Transverse colon (tissue), 4 donors: ENCODE results near the gene ARFGEF2. TPM values are rescaled to one million over a fixed set of nuclear protein-coding genes. Genes with fewer than 3 reads are reported as not detected.

ENCODE experiments used
- DNase-seq: peaks from one replicate; pipeline ENCODE4 v3.0.0-alpha.2; 2019
- H3K27ac ChIP-seq, 4 donors: fragments of 200-600 bp; sonication (generic); 2 replicates each; pipeline ENCODE4 v1.5.1; 2016 to 2018; ENCODE audit warnings: inconsistent platforms in 4 of 4
- H3K27me3 ChIP-seq: fragments of 200-600 bp; sonication (generic); 2 replicates; pipeline ENCODE4 v1.5.1; 2017; ENCODE audit warnings: inconsistent platforms
- H3K36me3 ChIP-seq, 4 donors: fragments of 200-600 bp; sonication (generic); 2 replicates each; pipeline ENCODE4 v1.5.1; 2017 to 2019; ENCODE audit warnings: inconsistent platforms in 4 of 4
- H3K4me1 ChIP-seq, 4 donors: fragments of 200-600 bp; sonication (generic); 2 replicates each; pipeline ENCODE4 v1.5.1; 2017 to 2020; ENCODE audit warnings: inconsistent platforms in 4 of 4
- H3K4me3 ChIP-seq, 4 donors: fragments of 200-600 bp; sonication (generic); 1 replicate in 1 of 4; 2 replicates in 3 of 4; pipeline versions ENCODE4 v1.5.1 to v1.6.1; 2017 to 2019; ENCODE audit warnings: inconsistent platforms in 4 of 4
- H3K9me3 ChIP-seq, 2 donors: fragments of 200-600 bp; sonication (generic); 2 replicates each; pipeline ENCODE4 v1.5.1; 2017 to 2019; ENCODE audit warnings: inconsistent platforms in 2 of 2
- EP300 ChIP-seq: sonication (generic); formaldehyde crosslinking; IDR thresholded peaks from one replicate; pipeline ENCODE4 v1.6.1; 2017; ENCODE audit warnings: antibody characterized with exemption, low read depth
- POLR2A ChIP-seq: fragments of 450-650 bp; IDR thresholded peaks from one replicate; pipeline ENCODE4 v1.6.1; 2016; ENCODE audit warnings: antibody characterized with exemption, mild to moderate bottlenecking, moderate library complexity
- POLR2AphosphoS5 ChIP-seq, 3 donors: sonication (generic); formaldehyde crosslinking; IDR thresholded peaks; one replicate each; pipeline ENCODE4 v1.6.1; 2016; ENCODE audit warnings: antibody characterized with exemption in 3 of 3
- WGBS, 2 donors: methylation state at CpG; one replicate each; pipeline ENCODE4 v1.1.5; 2018; ENCODE audit warnings: low coverage in 1 of 2; 5-methylcytosine and 5-hydroxymethylcytosine counted together
- in situ Hi-C, 4 donors: fragments of 200-750 bp; cut with MboI; loops; one replicate each; pipeline versions ENCODE4 v1.15.0 to v1.15.1; 2017; ENCODE audit warnings: low sequenced_read_pairs in 3 of 4, low pct_ligation_motif_present in 1 of 4, low pct_unique_long_range_greater_than_20kb in 1 of 4
- intact Hi-C: fragments of 100-400 bp; cut with DNase I; formaldehyde crosslinking; loops from one replicate; pipeline ENCODE4 v1.15.1; 2023; ENCODE audit warnings: low total_unique reads
- total RNA-seq, 4 donors: library from RNA; depleted of rRNA; stranded (reverse); fragments of >200 nt; gene quantifications; one replicate each; pipeline ENCODE4 v1.1.0, GENCODE V29; 2016
- TF ChIP-seq, protein P1 (sequence below), 5 experiments: fragments of 200-600 bp in 3 of 5; fragments of 450-650 bp in 2 of 5; sonication (generic) in 3 of 5; IDR thresholded peaks; 1 replicate in 2 of 5; 2 replicates in 3 of 5; pipeline ENCODE4 v1.5.1; 2016 to 2017; ENCODE audit warnings: antibody characterized with exemption in 5 of 5, inconsistent platforms in 3 of 5, mild to moderate bottlenecking in 2 of 5, moderate library complexity in 1 of 5

ARFGEF2 gene
- total RNA-seq, 4 donors from 2014 or later: 52.5 to 69.5 (median 68.5) TPM

DNA sequence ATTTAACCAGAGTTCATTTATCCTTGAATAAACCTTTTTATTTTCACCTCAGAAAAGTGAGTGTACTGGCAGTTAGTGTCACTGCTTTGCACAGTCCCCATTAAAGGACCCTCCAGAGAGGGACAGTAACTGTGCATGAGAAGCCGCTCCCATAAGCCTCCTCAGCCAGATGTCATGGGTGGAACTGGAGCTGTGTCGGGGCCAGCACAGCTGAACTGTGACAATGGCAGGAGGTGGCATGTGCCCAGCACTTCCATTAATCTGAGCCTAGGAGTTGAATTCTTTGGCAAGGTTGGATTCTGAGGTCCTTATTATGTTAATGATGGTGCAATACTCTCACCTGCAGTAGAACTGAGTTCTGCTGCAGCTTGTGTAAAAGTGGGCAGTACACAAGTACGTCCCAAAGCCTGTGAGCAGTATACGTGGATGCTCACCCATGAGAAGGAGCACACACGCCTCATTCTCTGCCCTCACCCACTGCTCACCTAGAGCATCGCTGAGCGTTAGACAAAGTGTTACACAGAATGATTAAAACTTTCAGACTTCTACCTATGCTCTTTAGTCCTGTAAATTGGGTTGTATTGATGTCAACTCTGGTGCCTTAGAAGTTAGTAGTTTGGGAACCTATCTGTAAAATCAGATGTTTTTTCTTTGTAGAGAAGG lies 112.7 kb downstream of the ARFGEF2 start:
- no peak for TF ChIP-seq POLR2AphosphoS5 (IDR thresholded peaks at IDR 0.05)
- no peak for TF ChIP-seq EP300
- TF ChIP-seq POLR2A: no peak
- TF ChIP-seq, protein P1, sequence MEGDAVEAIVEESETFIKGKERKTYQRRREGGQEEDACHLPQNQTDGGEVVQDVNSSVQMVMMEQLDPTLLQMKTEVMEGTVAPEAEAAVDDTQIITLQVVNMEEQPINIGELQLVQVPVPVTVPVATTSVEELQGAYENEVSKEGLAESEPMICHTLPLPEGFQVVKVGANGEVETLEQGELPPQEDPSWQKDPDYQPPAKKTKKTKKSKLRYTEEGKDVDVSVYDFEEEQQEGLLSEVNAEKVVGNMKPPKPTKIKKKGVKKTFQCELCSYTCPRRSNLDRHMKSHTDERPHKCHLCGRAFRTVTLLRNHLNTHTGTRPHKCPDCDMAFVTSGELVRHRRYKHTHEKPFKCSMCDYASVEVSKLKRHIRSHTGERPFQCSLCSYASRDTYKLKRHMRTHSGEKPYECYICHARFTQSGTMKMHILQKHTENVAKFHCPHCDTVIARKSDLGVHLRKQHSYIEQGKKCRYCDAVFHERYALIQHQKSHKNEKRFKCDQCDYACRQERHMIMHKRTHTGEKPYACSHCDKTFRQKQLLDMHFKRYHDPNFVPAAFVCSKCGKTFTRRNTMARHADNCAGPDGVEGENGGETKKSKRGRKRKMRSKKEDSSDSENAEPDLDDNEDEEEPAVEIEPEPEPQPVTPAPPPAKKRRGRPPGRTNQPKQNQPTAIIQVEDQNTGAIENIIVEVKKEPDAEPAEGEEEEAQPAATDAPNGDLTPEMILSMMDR (IDR thresholded peaks at IDR 0.05): no peak
- Histone ChIP-seq H3K4me3 (no peak overlapping the region), H3K36me3 (peaks cover 0 to 52% (median 15%) of the 10 kb centered on the region in 4 donors), H3K4me1 (no peaks in the 10 kb centered on the region), H3K27me3 (no peaks in the 10 kb centered on the region), H3K9me3 (no peaks in the 10 kb centered on the region), H3K27ac (no peak overlapping the region)
- WGBS, 2 donors: 93% methylated on average over 7 of the region's 7 CpGs; no CpG with 5 or more reads in 1 of the 2 donors
- no peak for DNase-seq
- intact Hi-C loops (no loop called here), in situ Hi-C loops (loop anchor here in 1 of 4 donors (25.0 kb wide), 1 partner anchor 103 kb away; no protein-coding TSS in a partner anchor)

DNA sequence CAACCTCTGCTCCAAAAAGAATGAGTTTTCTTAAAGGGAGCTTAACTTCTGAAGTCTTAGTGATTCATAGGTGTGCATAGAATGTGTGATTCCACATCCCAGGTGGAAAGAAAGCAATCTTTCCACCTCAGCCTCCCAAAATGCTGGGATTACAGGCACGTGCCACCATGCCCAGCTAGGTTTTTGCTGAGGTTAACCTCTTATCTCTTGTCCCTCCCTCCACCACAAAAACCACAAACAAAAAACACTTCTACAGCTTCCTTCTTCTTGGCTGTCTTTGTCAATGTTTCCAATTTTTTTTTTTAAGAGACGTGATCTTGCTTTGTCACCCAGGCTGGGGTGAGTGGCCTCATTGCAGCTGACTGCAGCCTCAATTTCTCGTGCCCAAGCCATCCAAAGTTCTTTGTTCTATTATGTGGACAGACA lies 116.5 kb downstream of the ARFGEF2 start:
- Histone ChIP-seq H3K4me3 (no peak overlapping the region), H3K36me3 (peaks cover 0 to 27% (median 5%) of the 10 kb centered on the region in 4 donors), H3K4me1 (no peaks in the 10 kb centered on the region), H3K27ac (no peak overlapping the region), H3K27me3 (no peaks in the 10 kb centered on the region), H3K9me3 (no peaks in the 10 kb centered on the region)
- TF ChIP-seq POLR2AphosphoS5 (IDR thresholded peaks at IDR 0.05) (no peak), EP300 (no peak), POLR2A (no peak)
- TF ChIP-seq, protein P1 (IDR thresholded peaks at IDR 0.05): no peak
- intact Hi-C loops (no loop called here), in situ Hi-C loops (loop anchor here in 1 of 4 donors (25.0 kb wide), 1 partner anchor 99 kb away; no protein-coding TSS in a partner anchor)
- DNase-seq: no peak
- 62 to 67% methylated on average over 1 to 3 of the region's 3 CpGs for WGBS, 2 donors

DNA sequence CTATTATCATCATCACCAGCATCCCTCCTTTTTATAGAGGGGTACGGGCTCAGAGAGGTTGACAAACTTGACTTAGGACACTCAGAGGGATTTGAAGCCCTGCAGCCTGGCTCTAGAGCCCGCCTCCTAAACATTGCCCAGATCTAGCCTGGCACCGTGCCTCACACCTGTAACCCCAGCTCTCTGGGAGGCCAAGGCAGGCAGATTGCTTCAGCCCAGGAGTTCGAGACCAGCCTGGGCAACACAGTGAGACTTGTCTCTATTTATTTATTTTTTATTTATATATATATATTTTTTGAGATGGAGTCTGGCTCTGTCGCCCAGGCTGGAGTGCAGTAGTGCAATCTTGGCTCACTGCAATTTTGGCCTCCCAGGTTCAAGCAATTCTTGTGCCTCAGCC lies 118.3 kb downstream of the ARFGEF2 start:
- WGBS, 2 donors: 90% methylated on average over 5 of the region's 5 CpGs; no CpG with 5 or more reads in 1 of the 2 donors
- DNase-seq: no peak
- intact Hi-C loops: no loop called here

DNA sequence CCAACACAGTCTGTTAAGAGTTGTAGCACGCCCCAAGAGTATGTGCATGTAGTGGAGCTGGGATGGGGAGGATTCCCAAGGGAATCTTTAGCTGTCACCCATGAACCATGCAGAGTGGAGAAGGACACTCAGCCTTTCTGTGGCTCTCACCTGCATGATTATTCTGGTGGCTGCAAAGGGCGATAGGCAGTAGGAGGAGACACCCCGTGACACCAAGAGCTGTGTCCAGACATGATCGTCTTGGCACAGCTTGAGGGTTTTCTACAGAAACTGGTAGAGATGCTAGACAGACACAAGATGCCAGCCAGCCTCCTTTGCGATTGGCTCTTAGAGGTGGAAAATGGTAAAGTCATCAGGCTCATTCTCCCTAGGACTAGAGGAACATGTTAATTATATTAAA lies 121.5 kb downstream of the ARFGEF2 start:
- Histone ChIP-seq H3K27me3 (no peaks in the 10 kb centered on the region), H3K9me3 (no peaks in the 10 kb centered on the region), H3K4me3 (no peak overlapping the region), H3K4me1 (peaks cover 0 to 16% (median 7%) of the 10 kb centered on the region in 4 donors), H3K36me3 (no peaks in the 10 kb centered on the region), H3K27ac (no peak overlapping the region)
- in situ Hi-C loops: loop anchor here in 1 of 4 donors (25.0 kb wide), 1 partner anchor 94 kb away; no protein-coding TSS in a partner anchor
- intact Hi-C loops: no loop called here
- 80 to 90% methylated on average over 1 to 5 of the region's 5 CpGs for WGBS, 2 donors
- DNase-seq: no peak
- TF ChIP-seq, protein P1 (IDR thresholded peaks at IDR 0.05): no peak
- no peak for TF ChIP-seq POLR2AphosphoS5 (IDR thresholded peaks at IDR 0.05)
- no peak for TF ChIP-seq POLR2A
- TF ChIP-seq EP300: no peak

More for the DNA sequence above, 118.3 kb downstream of the ARFGEF2 start:
- TF ChIP-seq POLR2A (no peak), EP300 (no peak), POLR2AphosphoS5 (IDR thresholded peaks at IDR 0.05) (no peak)
- TF ChIP-seq, protein P1 (IDR thresholded peaks at IDR 0.05): no peak
- H3K4me3 ChIP-seq: no peak overlapping the region
- no peaks in the 10 kb centered on the region for H3K4me1 ChIP-seq
- H3K27me3 ChIP-seq: no peaks in the 10 kb centered on the region
- in situ Hi-C loops: loop anchor here in 1 of 4 donors (25.0 kb wide), 1 partner anchor 97 kb away; no protein-coding TSS in a partner anchor
- H3K36me3 ChIP-seq: peaks cover 0 to 8% (median 4%) of the 10 kb centered on the region in 4 donors
- no peak overlapping the region for H3K27ac ChIP-seq
- H3K9me3 ChIP-seq: no peaks in the 10 kb centered on the region
